Neural cell (in vitro differentiated cells): ENCODE data around the gene FANCD2OS. TPM values are rescaled to one million over a fixed set of nuclear protein-coding genes. Genes with fewer than 3 reads are reported as not detected.

Experiments
- H2AFZ ChIP-seq: fragments of 200-600, 300-800 bp; sonication (generic), shearing (Covaris generic); 2 replicates; pipeline ENCODE4 v1.6.0; 2014; ENCODE audit warnings: low read depth, mild to moderate bottlenecking, antibody characterized with exemption, low read length, moderate library complexity
- H3F3A ChIP-seq: fragments of 200-600 bp; shearing (Covaris generic); 2 replicates; pipeline ENCODE4 v1.6.1; 2016; ENCODE audit warnings: mild to moderate bottlenecking, moderate library complexity, mixed read lengths, antibody characterized with exemption, low read length; ENCODE audit not compliant: insufficient read depth, poor library complexity, severe bottlenecking
- H3K27ac ChIP-seq: fragments of 200-600, 300-800 bp; sonication (generic), shearing (Covaris generic); 2 replicates; pipeline ENCODE4 v1.5.1; 2014; ENCODE audit warnings: mild to moderate bottlenecking, low read length, moderate library complexity
- H3K27me3 ChIP-seq: fragments of 300-800, 200-600 bp; sonication (generic), shearing (Covaris generic); 2 replicates; pipeline ENCODE4 v1.6.0; 2014; ENCODE audit warnings: mild to moderate bottlenecking, low read depth, low read length, moderate library complexity; ENCODE audit not compliant: insufficient read depth
- H3K36me3 ChIP-seq: fragments of 300-800, 200-600 bp; sonication (generic), shearing (Covaris generic); 2 replicates; pipeline ENCODE4 v1.5.1; 2014; ENCODE audit warnings: mild to moderate bottlenecking, antibody characterized with exemption, low read length, moderate library complexity; ENCODE audit not compliant: insufficient read depth
- H3K4me2 ChIP-seq: fragments of 300-800, 200-600 bp; sonication (generic), shearing (Covaris generic); 2 replicates; pipeline ENCODE4 v1.6.0; 2014; ENCODE audit warnings: mild to moderate bottlenecking, low read length
- H3K4me3 ChIP-seq: fragments of 300-800, 200-600 bp; sonication (generic), shearing (Covaris generic); 2 replicates; pipeline ENCODE4 v1.5.1; 2014; ENCODE audit warnings: mild to moderate bottlenecking, low read length, moderate library complexity
- H3K79me2 ChIP-seq: fragments of 200-600 bp; shearing (Covaris generic); replicated peaks from 2 replicates; pipeline ENCODE4 v1.6.0; 2014; ENCODE audit warnings: mild to moderate bottlenecking, low read length, moderate library complexity; ENCODE audit not compliant: insufficient read depth
- H3K9ac ChIP-seq: fragments of 300-800, 200-600 bp; sonication (generic), shearing (Covaris generic); 2 replicates; pipeline ENCODE4 v1.6.1; 2016; ENCODE audit warnings: mild to moderate bottlenecking, low read length, mixed read lengths
- H3K9me2 ChIP-seq: fragments of 200-600 bp; shearing (Covaris generic); 2 replicates; pipeline ENCODE4 v1.6.1; 2016; ENCODE audit warnings: mild to moderate bottlenecking, low read length, mixed read lengths; ENCODE audit not compliant: insufficient read depth
- H3K9me3 ChIP-seq: fragments of 200-600, 300-800 bp; sonication (generic), shearing (Covaris generic); 2 replicates; pipeline ENCODE4 v1.6.1; 2016; ENCODE audit warnings: mild to moderate bottlenecking, mixed run types, low read length, moderate library complexity, mixed read lengths
- H4K20me1 ChIP-seq: fragments of 200-600 bp; shearing (Covaris generic); 2 replicates; pipeline ENCODE4 v1.6.1; 2016; ENCODE audit warnings: mild to moderate bottlenecking, mixed run types; ENCODE audit not compliant: insufficient read depth
- CTCF ChIP-seq: fragments of 450-650 bp; IDR thresholded peaks from 2 replicates; pipeline ENCODE4 v1.5.1; 2014; ENCODE audit warnings: antibody characterized with exemption, mild to moderate bottlenecking, moderate library complexity; ENCODE audit not compliant: poor library complexity, severe bottlenecking
- EP300 ChIP-seq: fragments of 450-650 bp; conservative IDR thresholded peaks from 2 replicates; pipeline ENCODE4 v1.6.1; 2014; ENCODE audit warnings: antibody characterized with exemption, mild to moderate bottlenecking, moderate library complexity; ENCODE audit not compliant: poor library complexity, severe bottlenecking
- EZH2 ChIP-seq: fragments of 200-600, 300-800 bp; shearing (Covaris generic), sonication (generic); IDR thresholded peaks from 2 replicates; pipeline ENCODE4 v1.6.1; 2014; ENCODE audit warnings: antibody characterized with exemption, low read length, borderline replicate concordance, mild to moderate bottlenecking; ENCODE audit not compliant: insufficient read depth, poor library complexity, severe bottlenecking
- MXI1 ChIP-seq: fragments of 450-650 bp; conservative IDR thresholded peaks from 2 replicates; pipeline ENCODE4 v1.6.1; 2014; ENCODE audit warnings: antibody characterized with exemption, mild to moderate bottlenecking; ENCODE audit not compliant: poor library complexity, severe bottlenecking
- POLR2AphosphoS5 ChIP-seq: IDR thresholded peaks from 2 replicates; pipeline ENCODE4 v1.6.1; 2012
- RAD21 ChIP-seq: fragments of 450-650 bp; conservative IDR thresholded peaks from 2 replicates; pipeline ENCODE4 v1.6.1; 2014; ENCODE audit warnings: antibody characterized with exemption, mild to moderate bottlenecking, moderate library complexity
- SMC3 ChIP-seq: fragments of 450-650 bp; conservative IDR thresholded peaks from 2 replicates; pipeline ENCODE4 v1.6.1; 2014; ENCODE audit warnings: antibody characterized with exemption, mild to moderate bottlenecking, moderate library complexity; ENCODE audit not compliant: poor library complexity
- TAF1 ChIP-seq: IDR thresholded peaks from 2 replicates; pipeline ENCODE4 v1.6.1; 2012; ENCODE audit warnings: low read depth
- polyA plus RNA-seq: library from polyadenylated mRNA; depleted of rRNA; stranded (reverse); fragments of >200 nt; gene quantifications from 2 replicates; pipeline ENCODE4 v1.2.3, GENCODE V29; 2014
- TF ChIP-seq, protein P1 (sequence below): IDR thresholded peaks from 2 replicates; pipeline ENCODE4 v1.6.1; 2012; ENCODE audit warnings: borderline replicate concordance

The FANCD2OS gene
- polyA plus RNA-seq, 1 donor from 2014 or later: not detected

- H3K36me3 ChIP-seq: no peaks in the 10 kb centered on the region
- H3K27ac ChIP-seq: no peak overlapping the region
- no peaks in the 10 kb centered on the region for H3K9me3 ChIP-seq
- H3K9ac ChIP-seq: no peak overlapping the region
- H3K4me2 ChIP-seq: no peak overlapping the region
- H3K79me2 ChIP-seq: no peaks in the 10 kb centered on the region
- TF ChIP-seq POLR2AphosphoS5: no peak
- TF ChIP-seq EZH2: no peak
- TF ChIP-seq MXI1: no peak
- no peak for TF ChIP-seq RAD21
- no peak for TF ChIP-seq TAF1
- no peak for TF ChIP-seq EP300
- TF ChIP-seq, protein P1, sequence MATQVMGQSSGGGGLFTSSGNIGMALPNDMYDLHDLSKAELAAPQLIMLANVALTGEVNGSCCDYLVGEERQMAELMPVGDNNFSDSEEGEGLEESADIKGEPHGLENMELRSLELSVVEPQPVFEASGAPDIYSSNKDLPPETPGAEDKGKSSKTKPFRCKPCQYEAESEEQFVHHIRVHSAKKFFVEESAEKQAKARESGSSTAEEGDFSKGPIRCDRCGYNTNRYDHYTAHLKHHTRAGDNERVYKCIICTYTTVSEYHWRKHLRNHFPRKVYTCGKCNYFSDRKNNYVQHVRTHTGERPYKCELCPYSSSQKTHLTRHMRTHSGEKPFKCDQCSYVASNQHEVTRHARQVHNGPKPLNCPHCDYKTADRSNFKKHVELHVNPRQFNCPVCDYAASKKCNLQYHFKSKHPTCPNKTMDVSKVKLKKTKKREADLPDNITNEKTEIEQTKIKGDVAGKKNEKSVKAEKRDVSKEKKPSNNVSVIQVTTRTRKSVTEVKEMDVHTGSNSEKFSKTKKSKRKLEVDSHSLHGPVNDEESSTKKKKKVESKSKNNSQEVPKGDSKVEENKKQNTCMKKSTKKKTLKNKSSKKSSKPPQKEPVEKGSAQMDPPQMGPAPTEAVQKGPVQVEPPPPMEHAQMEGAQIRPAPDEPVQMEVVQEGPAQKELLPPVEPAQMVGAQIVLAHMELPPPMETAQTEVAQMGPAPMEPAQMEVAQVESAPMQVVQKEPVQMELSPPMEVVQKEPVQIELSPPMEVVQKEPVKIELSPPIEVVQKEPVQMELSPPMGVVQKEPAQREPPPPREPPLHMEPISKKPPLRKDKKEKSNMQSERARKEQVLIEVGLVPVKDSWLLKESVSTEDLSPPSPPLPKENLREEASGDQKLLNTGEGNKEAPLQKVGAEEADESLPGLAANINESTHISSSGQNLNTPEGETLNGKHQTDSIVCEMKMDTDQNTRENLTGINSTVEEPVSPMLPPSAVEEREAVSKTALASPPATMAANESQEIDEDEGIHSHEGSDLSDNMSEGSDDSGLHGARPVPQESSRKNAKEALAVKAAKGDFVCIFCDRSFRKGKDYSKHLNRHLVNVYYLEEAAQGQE: no peak
- no peak for TF ChIP-seq CTCF
- TF ChIP-seq SMC3: no peak
- H3K9me2 ChIP-seq: no peaks in the 10 kb centered on the region
- H3F3A ChIP-seq: no peaks in the 10 kb centered on the region
- no peak overlapping the region for H2AFZ ChIP-seq
- no peak overlapping the region for H3K4me3 ChIP-seq
- H3K27me3 ChIP-seq: no peaks in the 10 kb centered on the region
- no peaks in the 10 kb centered on the region for H4K20me1 ChIP-seq
These were observed 47.6 kb upstream of the FANCD2OS start for GRCh38 chr3:10155658-10156057.

GRCh38 chr3:10155123-10155472 lies 47.0 kb upstream of the FANCD2OS start:
- H3K4me3 ChIP-seq: no peak overlapping the region
- no peak overlapping the region for H3K4me2 ChIP-seq
- H3K36me3 ChIP-seq: peaks cover 5% of the 10 kb centered on the region
- H3K9me2 ChIP-seq: no peaks in the 10 kb centered on the region
- no peak overlapping the region for H3K27ac ChIP-seq
- no peaks in the 10 kb centered on the region for H3F3A ChIP-seq
- no peaks in the 10 kb centered on the region for H3K79me2 ChIP-seq
- no peak overlapping the region for H3K9ac ChIP-seq
- no peak for TF ChIP-seq MXI1
- TF ChIP-seq, protein P1: no peak
- TF ChIP-seq RAD21: no peak
- TF ChIP-seq TAF1: no peak
- no peak for TF ChIP-seq SMC3
- no peak for TF ChIP-seq EZH2
- TF ChIP-seq POLR2AphosphoS5: no peak
- TF ChIP-seq CTCF: no peak
- TF ChIP-seq EP300: no peak
- H4K20me1 ChIP-seq: no peaks in the 10 kb centered on the region
- no peaks in the 10 kb centered on the region for H3K9me3 ChIP-seq
- H2AFZ ChIP-seq: no peak overlapping the region
- no peaks in the 10 kb centered on the region for H3K27me3 ChIP-seq
